GM12873 (cell line): ENCODE measurements around the gene CATSPER3.

Experiments
- CTCF ChIP-seq: IDR thresholded peaks from 2 replicates; pipeline ENCODE4 v1.5.1; 2012; ENCODE audit warnings: low read depth, mild to moderate bottlenecking, moderate library complexity, low read length, control low read depth; ENCODE audit not compliant: insufficient read depth; ENCODE audit errors: missing control alignments

Gene CATSPER3

DNA sequence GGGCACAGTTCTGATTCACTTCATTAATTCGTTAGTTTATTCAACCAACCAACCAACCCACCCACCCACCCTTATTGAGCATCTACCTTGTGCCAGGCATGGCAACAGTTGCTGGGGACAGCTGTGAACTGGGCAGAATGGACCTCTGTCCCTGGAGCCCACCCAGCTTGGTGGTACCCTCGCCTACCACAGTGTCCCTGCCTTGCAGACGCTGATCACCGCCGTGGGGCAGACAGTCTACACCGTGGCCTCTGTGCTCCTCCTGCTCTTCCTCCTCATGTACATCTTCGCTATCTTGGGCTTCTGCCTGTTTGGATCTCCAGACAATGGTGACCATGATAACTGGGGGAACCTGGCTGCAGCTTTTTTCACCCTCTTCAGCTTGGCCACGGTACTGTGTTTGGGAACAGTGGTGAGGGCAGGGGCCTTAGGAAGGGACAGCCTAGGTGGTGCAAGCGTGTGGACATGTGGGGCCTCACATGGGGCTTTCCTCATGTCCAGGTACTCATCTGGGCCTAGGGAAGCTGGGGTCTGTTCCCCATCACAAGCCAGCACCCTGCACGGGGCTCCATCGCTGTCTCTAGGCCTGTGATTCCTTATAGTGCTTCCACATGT lies 40.1 kb downstream of the CATSPER3 start:
- no peak for TF ChIP-seq CTCF

GRCh38 chr5:135008556-135008955 lies 40.8 kb downstream of the CATSPER3 start:
- TF ChIP-seq CTCF = no peak

DNA sequence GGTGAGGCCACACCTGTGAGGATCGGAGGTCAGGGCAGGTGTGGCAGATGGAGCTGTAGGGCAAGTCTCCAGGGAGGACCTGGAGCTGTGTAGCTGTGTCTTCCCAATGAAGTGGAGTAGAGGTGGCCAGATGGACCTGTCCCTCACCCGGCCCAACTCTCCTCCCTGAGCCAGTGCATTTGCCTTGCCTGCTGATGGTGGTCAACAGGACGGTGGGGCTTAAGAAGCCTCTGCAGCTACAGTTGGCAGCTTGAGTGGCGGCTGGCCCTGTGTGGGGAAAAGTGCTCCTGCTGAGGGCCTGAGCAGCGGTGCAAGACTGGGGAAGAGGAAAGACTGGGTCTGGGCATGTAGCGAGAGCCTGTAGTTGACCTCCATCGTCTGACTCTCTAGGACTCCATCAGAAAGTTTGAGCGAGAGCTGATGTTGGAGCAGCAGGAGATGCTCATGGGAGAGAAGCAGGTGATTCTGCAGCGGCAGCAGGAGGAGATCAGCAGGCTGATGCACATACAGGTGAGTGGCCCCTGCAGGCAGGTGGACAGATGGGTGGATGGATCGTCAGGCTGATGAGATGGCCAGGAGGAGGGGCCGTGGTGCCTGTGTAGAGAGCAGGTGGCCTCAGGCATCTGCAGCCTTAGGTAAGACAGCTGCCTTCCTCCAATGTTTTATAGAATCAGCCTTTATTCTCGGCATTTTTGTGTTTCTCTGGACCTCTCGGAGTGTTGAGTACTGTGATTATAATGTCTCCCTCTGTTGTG lies 41.5 kb downstream of the CATSPER3 start:
- TF ChIP-seq CTCF = no peak

DNA sequence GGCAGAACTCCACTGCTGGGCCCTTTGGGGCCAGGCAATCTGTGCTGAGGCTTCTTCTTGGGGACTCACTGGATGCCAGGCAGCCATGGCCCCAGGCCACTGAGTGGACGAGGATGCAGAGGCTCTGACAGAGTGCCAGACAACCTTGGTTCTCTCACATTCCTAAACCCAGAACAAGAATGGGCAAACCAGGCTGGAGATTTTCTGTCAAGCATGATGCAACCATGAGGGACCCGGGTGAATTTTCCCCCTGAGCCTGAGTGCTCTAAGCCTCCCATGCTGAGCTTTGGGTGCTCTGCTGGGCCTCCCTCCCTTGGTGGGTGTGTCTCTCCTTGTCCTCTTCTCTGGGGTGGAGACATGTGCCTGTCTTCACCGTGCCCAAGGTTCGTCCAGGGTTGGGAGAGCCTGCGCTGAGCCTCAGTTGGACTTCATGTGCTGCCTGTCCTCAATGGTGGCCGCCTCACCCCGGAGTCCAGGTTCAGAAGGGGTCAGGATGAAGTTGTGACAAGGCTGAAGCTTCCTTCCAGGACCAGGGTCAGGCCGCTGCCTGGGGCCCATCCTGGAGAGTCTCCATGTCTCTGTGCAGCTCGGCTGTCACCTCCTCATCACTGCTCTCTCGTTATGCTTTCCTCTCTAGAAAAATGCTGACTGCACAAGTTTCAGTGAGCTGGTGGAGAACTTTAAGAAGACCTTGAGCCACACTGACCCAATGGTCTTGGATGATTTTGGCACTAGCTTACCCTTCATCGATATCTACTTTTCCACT lies 42.2 kb downstream of the CATSPER3 start:
- no peak for TF ChIP-seq CTCF

- peak; percentile 19 for TF ChIP-seq CTCF
Measured at GRCh38 chr5:135010502-135011354, 43.0 kb downstream of the CATSPER3 start.

DNA sequence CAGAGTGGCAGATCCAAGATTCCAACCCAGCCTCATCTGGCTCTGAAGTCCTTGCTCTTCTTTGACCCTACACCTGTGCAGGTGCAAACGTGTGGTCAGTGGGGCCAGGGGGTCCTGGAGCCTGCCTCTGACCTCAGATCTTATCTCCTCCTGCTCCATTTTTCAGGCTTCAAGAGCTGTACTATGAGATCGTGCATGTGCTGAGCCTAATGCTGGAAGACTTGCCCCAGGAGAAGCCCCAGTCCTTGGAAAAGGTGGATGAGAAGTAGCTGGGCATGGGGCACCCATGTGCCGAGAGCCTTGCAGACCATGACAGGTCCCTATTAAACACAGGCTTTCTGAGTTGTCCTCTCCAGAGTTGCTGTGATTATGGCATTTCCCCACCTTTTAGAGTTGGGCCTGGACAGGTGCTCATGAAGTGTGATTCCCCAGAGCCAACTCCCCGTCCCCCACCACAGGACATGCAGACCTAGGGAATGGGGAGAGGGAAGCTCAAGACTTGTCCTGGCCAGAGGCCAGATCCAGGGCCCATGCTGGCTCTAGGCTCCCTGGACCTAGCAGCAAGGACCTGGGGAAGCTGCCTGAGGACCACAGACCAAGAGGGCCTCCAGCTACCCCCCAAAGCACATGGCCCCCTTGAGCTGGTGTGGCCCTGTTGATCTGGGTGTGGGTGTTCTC lies 43.8 kb downstream of the CATSPER3 start:
- TF ChIP-seq CTCF = no peak
